ENCODE measurements around the gene TMX4. TPM values are rescaled to one million over a fixed set of nuclear protein-coding genes. Genes with fewer than 3 reads are reported as not detected.

Gene TMX4
- total and polyA plus RNA-seq, 2 of the 4 experiments (the other 2 are of a cell fraction): 5.4 to 13.6 TPM

DNA sequence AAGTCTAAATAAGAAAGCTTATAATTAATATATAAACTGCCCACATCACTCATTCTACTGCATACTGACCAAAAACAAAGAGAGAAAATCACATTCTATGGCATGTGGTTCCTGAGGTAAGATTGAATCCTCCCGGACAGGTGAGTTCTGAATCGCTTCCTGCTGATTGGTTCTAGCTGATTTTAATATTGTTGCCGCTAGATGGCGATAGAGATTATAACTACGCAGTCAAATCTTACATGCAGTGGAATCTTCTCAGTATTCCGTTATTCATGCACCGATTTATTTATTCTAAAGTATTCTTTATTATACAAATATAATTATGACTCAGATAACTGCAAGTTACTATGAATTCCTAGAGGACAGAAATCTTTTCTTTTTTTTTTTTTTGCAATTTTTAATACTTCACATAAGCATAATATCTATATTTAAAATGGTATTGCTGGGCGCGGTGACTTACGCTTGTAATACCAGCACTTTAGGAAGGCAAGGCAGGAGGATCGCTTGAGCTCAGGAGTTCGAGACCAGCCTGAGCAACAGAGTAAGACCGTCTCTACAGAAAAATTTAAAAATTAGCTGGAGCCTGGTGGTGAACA lies 24.2 kb upstream of the TMX4 start:
- Histone ChIP-seq H3K4ac (ENCODE audit: low read depth, low read length) (no peak overlapping the region), H3K9me1 (ENCODE audit: insufficient read depth, low read length) (no peaks in the 10 kb centered on the region), H3K4me2 (ENCODE audit: low read depth, low read length) (no peak overlapping the region; the same call in 1 of the 2 replicates), H3K4me3 (ENCODE audit: insufficient read depth, low read depth, low read length) (no peak overlapping the region), H3K27ac (ENCODE audit: insufficient read depth, low read length) (no peak overlapping the region), H2BK120ac (ENCODE audit: low read depth, low read length) (no peak overlapping the region), H3K14ac (replicated peaks; ENCODE audit: low read depth, low read length) (no peak overlapping the region), H3K9me3 (ENCODE audit: control insufficient read depth, insufficient read depth, low read length) (no peaks in the 10 kb centered on the region), H3K36me3 (ENCODE audit: control insufficient read depth, insufficient read depth, low read length) (no peaks in the 10 kb centered on the region), H3K9ac (ENCODE audit: low read depth, low read length) (no peak overlapping the region), H2AK9ac (replicated peaks; ENCODE audit: low read depth, low read length, poor library complexity) (no peak overlapping the region), H2BK20ac (ENCODE audit: low read depth, low read length) (no peak overlapping the region), H4K20me1 (ENCODE audit: insufficient read depth, low read length) (no peaks in the 10 kb centered on the region), H3K79me1 (ENCODE audit: low read depth in 1 of 2, low read length in 2 of 2) (no peaks in the 10 kb centered on the region), H2AK5ac (ENCODE audit: low read depth, low read length) (no peak overlapping the region), H2AFZ (replicated peaks; ENCODE audit: low read length, poor library complexity) (no peak overlapping the region), H3K27me3 (ENCODE audit: control insufficient read depth, insufficient read depth, low read length) (peaks cover 7% of the 10 kb centered on the region), H2BK5ac (ENCODE audit: low read depth, low read length, poor library complexity, severe bottlenecking) (no peak overlapping the region), H4K8ac (ENCODE audit: low read depth in 2 of 2, low read length in 2 of 2) (no peak overlapping the region), H3K23ac (ENCODE audit: low read depth, low read length) (no peak overlapping the region), H3K56ac (ENCODE audit: extremely low read depth, insufficient read depth, low read length) (no peak overlapping the region), H4K91ac (ENCODE audit: insufficient read depth, low read depth, low read length) (no peak overlapping the region), H3K18ac (ENCODE audit: low read depth, low read length) (no peak overlapping the region), H2BK15ac (ENCODE audit: low read depth, low read length) (no peak overlapping the region), H4K5ac (ENCODE audit: low read depth, low read length) (no peak overlapping the region), H3K4me1 (ENCODE audit: control insufficient read depth, insufficient read depth, low read length) (no peaks in the 10 kb centered on the region)
- BruUV-seq (replicated peaks): no TSS peak
- peak; percentile 68 for DNase-seq
- dilution Hi-C loops (cut with HindIII; ENCODE audit: low sequenced_read_pairs, unreplicated experiment) (no loop called here), intact Hi-C loops (cut with micrococcal nuclease) (loop anchor here (1.0 to 5.0 kb wide), 5 partner anchors 89 to 678 kb away; partner anchors contain the start of gene PLCB1), in situ Hi-C loops (cut with MboI; ENCODE audit: low sequenced_read_pairs) (loop anchor here (5.0 kb wide), 1 partner anchor 679 kb away; no protein-coding TSS in a partner anchor)
- peak; percentile 62 for ATAC-seq (ENCODE audit: low read depth)
- ChIA-PET CTCF (interaction anchor here (0.7 to 4.8 kb wide), 11 partner anchors 12 to 678 kb away, joined by 3 to 49 read pairs (median 4); no protein-coding TSS in a partner anchor), POLR2A (ENCODE audit: unreplicated experiment) (no interaction called here)
- 52% methylated on average over 3 of the region's 13 CpGs; no CpG with 5 or more reads in 1 of the 2 experiments for WGBS, 2 experiments (ENCODE audit: extremely low coverage in 2 of 2, insufficient read length in 1 of 2)
- TF ChIP-seq, protein P1, sequence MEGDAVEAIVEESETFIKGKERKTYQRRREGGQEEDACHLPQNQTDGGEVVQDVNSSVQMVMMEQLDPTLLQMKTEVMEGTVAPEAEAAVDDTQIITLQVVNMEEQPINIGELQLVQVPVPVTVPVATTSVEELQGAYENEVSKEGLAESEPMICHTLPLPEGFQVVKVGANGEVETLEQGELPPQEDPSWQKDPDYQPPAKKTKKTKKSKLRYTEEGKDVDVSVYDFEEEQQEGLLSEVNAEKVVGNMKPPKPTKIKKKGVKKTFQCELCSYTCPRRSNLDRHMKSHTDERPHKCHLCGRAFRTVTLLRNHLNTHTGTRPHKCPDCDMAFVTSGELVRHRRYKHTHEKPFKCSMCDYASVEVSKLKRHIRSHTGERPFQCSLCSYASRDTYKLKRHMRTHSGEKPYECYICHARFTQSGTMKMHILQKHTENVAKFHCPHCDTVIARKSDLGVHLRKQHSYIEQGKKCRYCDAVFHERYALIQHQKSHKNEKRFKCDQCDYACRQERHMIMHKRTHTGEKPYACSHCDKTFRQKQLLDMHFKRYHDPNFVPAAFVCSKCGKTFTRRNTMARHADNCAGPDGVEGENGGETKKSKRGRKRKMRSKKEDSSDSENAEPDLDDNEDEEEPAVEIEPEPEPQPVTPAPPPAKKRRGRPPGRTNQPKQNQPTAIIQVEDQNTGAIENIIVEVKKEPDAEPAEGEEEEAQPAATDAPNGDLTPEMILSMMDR (conservative IDR thresholded peaks at IDR 0.05; ENCODE audit: low read depth, low read length): peak; percentile 71
- TF ChIP-seq CHD1 (IDR thresholded peaks at IDR 0.05; ENCODE audit: low read depth, low read length): no peak
- peak; percentile 73 for TF ChIP-seq RAD21 (IDR thresholded peaks at IDR 0.05; ENCODE audit: low read length)
- peak; percentile 65 for TF ChIP-seq SMC3 (IDR thresholded peaks at IDR 0.05; ENCODE audit: low read depth, low read length)

All from IMR-90 (cell line).